MCF 10A (cell line): ENCODE data around the gene SNX30. TPM values are rescaled to one million over a fixed set of nuclear protein-coding genes. Genes with fewer than 3 reads are reported as not detected.

Experiments used
- BruUV-seq: library from RNA; stranded (reverse); fragments of 400-500 nt; replicated peaks from 2 replicates; lab custom pipeline; 2021; lab: Mats Ljungman, UMichigan
- CTCF ChIA-PET: fragments of 300-600 bp; sonication (Branson Sonifier 250); formaldehyde crosslinking; extraction: SDS; loops from one replicate; lab custom pipeline; 2021; ENCODE audit warnings: antibody characterized with exemption, inconsistent platforms; lab: Yijun Ruan, JAX
- POLR2A ChIA-PET: fragments of 300-600, 350-650 bp; sonication (Branson Sonifier 250); formaldehyde crosslinking; extraction: SDS; loops from one replicate; lab custom pipeline; 2020; ENCODE audit warnings: antibody characterized with exemption, inconsistent platforms; lab: Yijun Ruan, JAX
- DNase-seq: peaks from one replicate; pipeline ENCODE4 v3.0.0-alpha.2; 2018; ENCODE audit not compliant: unreplicated experiment
- H3K27ac Mint-ChIP-seq: one replicate; pipeline ENCODE4 v1.8.0; 2022; ENCODE audit warnings: mild to moderate bottlenecking, low read depth, mixed read lengths; ENCODE audit not compliant: unreplicated experiment
- H3K27me3 Mint-ChIP-seq: one replicate; pipeline ENCODE4 v1.8.0; 2022; ENCODE audit warnings: mixed read lengths; ENCODE audit not compliant: insufficient read depth, unreplicated experiment
- H3K36me3 Mint-ChIP-seq: one replicate; pipeline ENCODE4 v1.8.0; 2022; ENCODE audit warnings: mild to moderate bottlenecking, moderate library complexity, mixed read lengths; ENCODE audit not compliant: insufficient read depth, unreplicated experiment
- H3K4me1 Mint-ChIP-seq: one replicate; pipeline ENCODE4 v1.8.0; 2022; ENCODE audit warnings: mixed read lengths; ENCODE audit not compliant: insufficient read depth, unreplicated experiment
- H3K4me3 Mint-ChIP-seq: one replicate; pipeline ENCODE4 v1.8.0; 2022; ENCODE audit warnings: mild to moderate bottlenecking, moderate library complexity, mixed read lengths; ENCODE audit not compliant: unreplicated experiment
- H3K9me3 Mint-ChIP-seq: one replicate; pipeline ENCODE4 v1.8.0; 2022; ENCODE audit warnings: mixed read lengths; ENCODE audit not compliant: unreplicated experiment
- CTCF ChIP-seq: fragments of 200-600 bp; IDR thresholded peaks from one replicate; pipeline ENCODE4 v1.8.0; 2022; ENCODE audit warnings: antibody characterized with exemption, mild to moderate bottlenecking; ENCODE audit not compliant: unreplicated experiment
- intact Hi-C: fragments of 100-400 bp; cut with micrococcal nuclease; formaldehyde crosslinking; loops from 2 replicates; pipeline ENCODE4 v1.14.1; 2022
- total RNA-seq: library from RNA; stranded (reverse); gene quantifications from 2 replicates; pipeline ENCODE4 v1.2.3, GENCODE V29; 2022

SNX30 gene
- total RNA-seq, 1 experiment from 2014 or later, result 9.6 TPM

DNA sequence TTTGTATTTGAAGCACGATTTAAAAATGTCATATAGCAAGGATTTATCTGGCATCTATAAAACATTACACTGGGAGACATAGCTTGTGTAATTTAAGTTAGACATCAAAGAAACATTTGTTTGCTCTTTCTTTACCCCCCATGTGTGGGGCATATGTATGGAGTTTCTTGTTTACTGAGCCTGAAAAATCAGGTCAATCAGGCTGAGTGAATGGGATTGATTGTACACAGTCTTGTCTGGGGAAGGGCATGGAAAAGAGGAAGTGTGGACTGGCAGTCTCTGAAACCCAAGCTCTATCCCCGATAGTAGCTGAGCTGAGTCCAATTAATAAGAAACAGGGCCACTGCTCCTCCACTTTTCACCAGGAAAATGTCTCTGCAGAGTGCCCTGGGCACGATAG is 90.7 kb downstream of the SNX30 start:
- no peak overlapping the region for H3K4me3 Mint-ChIP-seq
- TF ChIP-seq CTCF, result no peak
- H3K4me1 Mint-ChIP-seq, result peaks cover 4% of the 10 kb centered on the region
- ChIA-PET POLR2A (no interaction called here), CTCF (interaction anchor here (0.6 to 3.6 kb wide), 4 partner anchors 21 to 271 kb away, joined by 3 to 39 read pairs (median 6); no protein-coding TSS in a partner anchor)
- no peaks in the 10 kb centered on the region for H3K9me3 Mint-ChIP-seq
- no peaks in the 10 kb centered on the region for H3K27me3 Mint-ChIP-seq
- peaks cover 20% of the 10 kb centered on the region for H3K36me3 Mint-ChIP-seq
- no TSS peak for BruUV-seq
- H3K27ac Mint-ChIP-seq, result no peak overlapping the region
- no peak for DNase-seq
- intact Hi-C loops, result no loop called here

- no peak for DNase-seq
- Mint-ChIP-seq H3K36me3 (peaks cover 20% of the 10 kb centered on the region), H3K27me3 (no peaks in the 10 kb centered on the region), H3K9me3 (no peaks in the 10 kb centered on the region), H3K4me1 (peaks cover 4% of the 10 kb centered on the region), H3K4me3 (no peak overlapping the region), H3K27ac (no peak overlapping the region)
- intact Hi-C loops, result no loop called here
- CTCF ChIA-PET, result interaction anchor here (0.7 to 3.6 kb wide), 5 partner anchors 22 to 307 kb away, joined by 3 to 39 read pairs (median 3); no protein-coding TSS in a partner anchor
- no peak for TF ChIP-seq CTCF
- no TSS peak for BruUV-seq
- POLR2A ChIA-PET, result no interaction called here
Observed at GRCh38 chr9:112842555-112842954, 92.0 kb downstream of the SNX30 start.

- no TSS peak for BruUV-seq
- Mint-ChIP-seq H3K4me3 (no peak overlapping the region), H3K36me3 (peaks cover 4% of the 10 kb centered on the region), H3K9me3 (no peaks in the 10 kb centered on the region), H3K4me1 (peaks cover 4% of the 10 kb centered on the region), H3K27ac (peak overlapping the region; percentile 20), H3K27me3 (no peaks in the 10 kb centered on the region)
- ChIA-PET CTCF (interaction anchor here (0.6 to 2.7 kb wide), 13 partner anchors 9 to 1895 kb away, joined by 3 to 56 read pairs (median 5); no protein-coding TSS in a partner anchor), POLR2A (interaction anchor here (1.5 kb wide), 1 partner anchor 58 kb away, joined by 4 read pairs; no protein-coding TSS in a partner anchor)
- peak; percentile 70 for DNase-seq
- intact Hi-C loops, result loop anchor here (1.0 kb wide), 1 partner anchor 58 kb away; no protein-coding TSS in a partner anchor
- TF ChIP-seq CTCF, result peak; percentile 91
Observed at GRCh38 chr9:112844771-112845542, 94.4 kb downstream of the SNX30 start.
